CD4-positive, alpha-beta memory T cell (primary cell): Measurements from ENCODE around the gene SAMD14. TPM values are rescaled to one million over a fixed set of nuclear protein-coding genes. Genes with fewer than 3 reads are reported as not detected.
"Not testable (repeated sequence)": the region's sequence is repeated elsewhere in the genome, so short reads cannot be mapped to it uniquely, and the experiment has no call there.

Experiments
- CTCF ChIA-PET: fragments of 350-600 bp; sonication (Branson Sonifier 250); formaldehyde crosslinking; loops from one replicate; lab custom pipeline; 2021; ENCODE audit warnings: inconsistent platforms; ENCODE audit not compliant: partially characterized antibody; lab: Charles Lee
- POLR2A ChIA-PET: fragments of 350-600 bp; sonication (Branson Sonifier 250); formaldehyde crosslinking; loops from one replicate; lab custom pipeline; 2021; ENCODE audit not compliant: partially characterized antibody; lab: Charles Lee
- DNase-seq, 5 donors: peaks; one replicate each; pipeline versions ENCODE4 v3.0.0 to v3.0.0-alpha.2; 2020 to 2022; ENCODE audit warnings: mixed read lengths in 1 of 5
- H3K27ac ChIP-seq: one replicate; pipeline ENCODE4 v1.7.0; 2013; ENCODE audit warnings: low read depth, low read length
- H3K27me3 ChIP-seq: 2 replicates; pipeline ENCODE4 v1.7.0; 2013; ENCODE audit warnings: mild to moderate bottlenecking, low read length, moderate library complexity; ENCODE audit not compliant: insufficient read depth
- H3K36me3 ChIP-seq: 2 replicates; pipeline ENCODE4 v1.7.0; 2013; ENCODE audit warnings: mild to moderate bottlenecking, low read length, moderate library complexity; ENCODE audit not compliant: insufficient read depth
- H3K4me1 ChIP-seq: 2 replicates; pipeline ENCODE4 v1.7.0; 2013; ENCODE audit warnings: mild to moderate bottlenecking, low read length, moderate library complexity; ENCODE audit not compliant: insufficient read depth
- H3K4me3 ChIP-seq, 2 donors: one replicate each; pipeline ENCODE4 v1.7.0; 2013; ENCODE audit warnings: low read length in 2 of 2, mild to moderate bottlenecking in 1 of 2
- H3K9me3 ChIP-seq, 2 donors: one replicate each; pipeline ENCODE4 v1.7.0; 2013; ENCODE audit warnings: low read length in 2 of 2, control low read depth in 1 of 2; ENCODE audit not compliant: control insufficient read depth in 1 of 2
- H3K27ac Mint-ChIP-seq, 7 donors: one replicate each; pipeline ENCODE4 v1.8.0; 2020 to 2021; ENCODE audit warnings: mixed read lengths in 7 of 7, mild to moderate bottlenecking in 6 of 7, inconsistent platforms in 3 of 7, moderate library complexity in 3 of 7
- H3K27me3 Mint-ChIP-seq, 2 donors: one replicate each; pipeline ENCODE4 v1.8.0; 2020 to 2021; ENCODE audit warnings: mixed read lengths in 2 of 2
- H3K36me3 Mint-ChIP-seq, 2 donors: one replicate each; pipeline ENCODE4 v1.8.0; 2020 to 2021; ENCODE audit warnings: mixed read lengths in 2 of 2, inconsistent platforms in 1 of 2, mild to moderate bottlenecking in 1 of 2
- H3K4me1 Mint-ChIP-seq, 4 donors: one replicate each; pipeline ENCODE4 v1.8.0; 2020 to 2021; ENCODE audit warnings: mixed read lengths in 4 of 4, mild to moderate bottlenecking in 1 of 4
- H3K4me3 Mint-ChIP-seq, 8 donors: one replicate each; pipeline ENCODE4 v1.8.0; 2020 to 2021; ENCODE audit warnings: mixed read lengths in 8 of 8, mild to moderate bottlenecking in 7 of 8, moderate library complexity in 6 of 8, inconsistent platforms in 3 of 8
- H3K9me3 Mint-ChIP-seq, 8 donors: one replicate each; pipeline ENCODE4 v1.8.0; 2020 to 2021; ENCODE audit warnings: mixed read lengths in 8 of 8, mild to moderate bottlenecking in 5 of 8, inconsistent platforms in 3 of 8, moderate library complexity in 1 of 8
- intact Hi-C: fragments of 100-400 bp; cut with micrococcal nuclease; formaldehyde crosslinking; loops from one replicate; pipeline ENCODE4 v1.15.1; 2023
- polyA plus RNA-seq, 2 donors: library from polyadenylated mRNA; unstranded; fragments of 300-500 nt; fragmentation: Illumina TruSeq; gene quantifications; one replicate each; pipeline ENCODE4 v1.2.3, GENCODE V29; 2021
- total RNA-seq, 2 experiments: library from RNA; stranded (reverse); gene quantifications; one replicate each; pipeline ENCODE4 v1.2.3, GENCODE V29; 2021

The SAMD14 gene
- total and polyA plus RNA-seq, 4 experiments from 2014 or later = 0.16 to 1.3 (median 0.72) TPM

- CTCF ChIA-PET = interaction anchor here (1.1 to 1.4 kb wide), 3 partner anchors 12 to 27 kb away, joined by 3 to 8 read pairs (median 4); no protein-coding TSS in a partner anchor
- intact Hi-C loops = no loop called here
- peak in 1 of 5 donors; percentile 20 for DNase-seq
- Histone ChIP-seq H3K27me3 (no peaks in the 10 kb centered on the region), H3K4me3 (no peak overlapping the region), H3K9me3 (no peaks in the 10 kb centered on the region), H3K36me3 (peaks cover 3% of the 10 kb centered on the region), H3K27ac (no peak overlapping the region), H3K4me1 (no peaks in the 10 kb centered on the region)
- H3K9me3 Mint-ChIP-seq = no peaks in the 10 kb centered on the region
- no peak overlapping the region for H3K4me3 Mint-ChIP-seq
- H3K27ac Mint-ChIP-seq = no peak overlapping the region
- H3K36me3 Mint-ChIP-seq = peaks cover 10 to 25% of the 10 kb centered on the region in 2 donors
- no peaks in the 10 kb centered on the region for H3K27me3 Mint-ChIP-seq
- POLR2A ChIA-PET = interaction anchor here (1.6 kb wide), 2 partner anchors 11 to 13 kb away, joined by 3 to 5 read pairs; partner anchors contain the start of gene ITGA3
- H3K4me1 Mint-ChIP-seq = no peaks in the 10 kb centered on the region
Measured at GRCh38 chr17:50066995-50067394, 63.0 kb downstream of the SAMD14 start.

- no peaks in the 10 kb centered on the region for H3K27me3 ChIP-seq
- H3K9me3 ChIP-seq = no peaks in the 10 kb centered on the region
- Mint-ChIP-seq H3K27ac (peak overlapping the region in 1 of 7 donors; percentile 8), H3K4me1 (no peaks in the 10 kb centered on the region), H3K36me3 (peaks cover 4 to 14% of the 10 kb centered on the region in 2 donors), H3K9me3 (no peaks in the 10 kb centered on the region), H3K27me3 (no peaks in the 10 kb centered on the region), H3K4me3 (no peak overlapping the region)
- no peaks in the 10 kb centered on the region for H3K36me3 ChIP-seq
- H3K4me3 ChIP-seq = no peak overlapping the region
- H3K27ac ChIP-seq = no peak overlapping the region
- ChIA-PET POLR2A (no interaction called here), CTCF (no interaction called here)
- intact Hi-C loops = no loop called here
- H3K4me1 ChIP-seq = no peaks in the 10 kb centered on the region
- DNase-seq = no peak
Measured at GRCh38 chr17:50065056-50065455, 64.9 kb downstream of the SAMD14 start.

GRCh38 chr17:50064253-50065001 lies 65.5 kb downstream of the SAMD14 start:
- Mint-ChIP-seq H3K4me3 (no peak overlapping the region), H3K4me1 (peaks cover 0 to 1% (median 0%) of the 10 kb centered on the region in 4 donors), H3K27ac (no peak overlapping the region), H3K27me3 (no peaks in the 10 kb centered on the region), H3K36me3 (peaks cover 4 to 9% of the 10 kb centered on the region in 2 donors), H3K9me3 (no peaks in the 10 kb centered on the region)
- Histone ChIP-seq H3K9me3 (no peaks in the 10 kb centered on the region), H3K4me3 (no peak overlapping the region), H3K27me3 (no peaks in the 10 kb centered on the region), H3K27ac (no peak overlapping the region), H3K36me3 (no peaks in the 10 kb centered on the region), H3K4me1 (no peaks in the 10 kb centered on the region)
- POLR2A ChIA-PET = interaction anchor here (0.7 kb wide), 1 partner anchor 9 kb away, joined by 3 read pairs; no protein-coding TSS in a partner anchor
- intact Hi-C loops = no loop called here
- CTCF ChIA-PET = no interaction called here
- peak in 1 of 5 donors; percentile 4 for DNase-seq

GRCh38 chr17:50063561-50064252 lies 66.3 kb downstream of the SAMD14 start:
- H3K9me3 Mint-ChIP-seq = no peaks in the 10 kb centered on the region
- no peak overlapping the region for H3K27ac Mint-ChIP-seq

GRCh38 chr17:50062293-50063243 lies 67.4 kb downstream of the SAMD14 start:
- ChIA-PET POLR2A (no interaction called here), CTCF (interaction anchor here (2.0 kb wide), 1 partner anchor 32 kb away, joined by 5 read pairs; the partner anchor contains the start of gene PDK2)
- H3K27ac ChIP-seq = no peak overlapping the region
- peaks cover 1% of the 10 kb centered on the region for H3K4me1 ChIP-seq
- no peaks in the 10 kb centered on the region for H3K27me3 ChIP-seq
- no peaks in the 10 kb centered on the region for H3K36me3 ChIP-seq
- H3K4me3 ChIP-seq = no peak overlapping the region
- Mint-ChIP-seq H3K4me3 (no peak overlapping the region), H3K4me1 (peaks cover 2 to 17% (median 8%) of the 10 kb centered on the region in 4 donors), H3K36me3 (peaks cover 4 to 5% of the 10 kb centered on the region in 2 donors), H3K27ac (peak overlapping the region in 1 of 7 donors; percentile 55), H3K27me3 (no peaks in the 10 kb centered on the region), H3K9me3 (no peaks in the 10 kb centered on the region)
- no peaks in the 10 kb centered on the region for H3K9me3 ChIP-seq
- intact Hi-C loops = no loop called here
- no peak for DNase-seq

More at GRCh38 chr17:50063561-50064252, 66.3 kb downstream of the SAMD14 start:
- intact Hi-C loops = no loop called here
- Histone ChIP-seq H3K27me3 (no peaks in the 10 kb centered on the region), H3K4me1 (no peaks in the 10 kb centered on the region), H3K9me3 (no peaks in the 10 kb centered on the region), H3K27ac (no peak overlapping the region), H3K4me3 (no peak overlapping the region), H3K36me3 (no peaks in the 10 kb centered on the region)
- peaks cover 0 to 6% (median under 1%) of the 10 kb centered on the region in 4 donors for H3K4me1 Mint-ChIP-seq
- CTCF ChIA-PET = no interaction called here
- POLR2A ChIA-PET = interaction anchor here (0.7 kb wide), 1 partner anchor 8 kb away, joined by 3 read pairs; no protein-coding TSS in a partner anchor
- H3K36me3 Mint-ChIP-seq = peaks cover 4 to 9% of the 10 kb centered on the region in 2 donors
- H3K27me3 Mint-ChIP-seq = no peaks in the 10 kb centered on the region
- DNase-seq = peak in 1 of 5 donors; percentile 9
- H3K4me3 Mint-ChIP-seq = no peak overlapping the region

- H3K36me3 Mint-ChIP-seq, POLR2A ChIA-PET, intact Hi-C loops, H3K27me3 Mint-ChIP-seq, H3K36me3 ChIP-seq, H3K4me3 Mint-ChIP-seq, H3K4me3 ChIP-seq, H3K27ac ChIP-seq, H3K9me3 ChIP-seq, H3K9me3 Mint-ChIP-seq, DNase-seq, H3K27me3 ChIP-seq, H3K27ac Mint-ChIP-seq: not testable (repeated sequence)
- peaks cover 10% of the 10 kb centered on the region for H3K4me1 ChIP-seq
- CTCF ChIA-PET = interaction anchor here (2.0 kb wide), 1 partner anchor 33 kb away, joined by 5 read pairs; the partner anchor contains the start of gene PDK2
- H3K4me1 Mint-ChIP-seq = peaks cover 9 to 26% (median 15%) of the 10 kb centered on the region in 4 donors
Measured at GRCh38 chr17:50061713-50062045, 68.3 kb downstream of the SAMD14 start.
